ENCODE results near the gene H1-8.

The H1-8 gene

GRCh38 chr3:129575997-129576384 is 33.0 kb downstream of the H1-8 start:
- no peak for DNase-seq

DNA sequence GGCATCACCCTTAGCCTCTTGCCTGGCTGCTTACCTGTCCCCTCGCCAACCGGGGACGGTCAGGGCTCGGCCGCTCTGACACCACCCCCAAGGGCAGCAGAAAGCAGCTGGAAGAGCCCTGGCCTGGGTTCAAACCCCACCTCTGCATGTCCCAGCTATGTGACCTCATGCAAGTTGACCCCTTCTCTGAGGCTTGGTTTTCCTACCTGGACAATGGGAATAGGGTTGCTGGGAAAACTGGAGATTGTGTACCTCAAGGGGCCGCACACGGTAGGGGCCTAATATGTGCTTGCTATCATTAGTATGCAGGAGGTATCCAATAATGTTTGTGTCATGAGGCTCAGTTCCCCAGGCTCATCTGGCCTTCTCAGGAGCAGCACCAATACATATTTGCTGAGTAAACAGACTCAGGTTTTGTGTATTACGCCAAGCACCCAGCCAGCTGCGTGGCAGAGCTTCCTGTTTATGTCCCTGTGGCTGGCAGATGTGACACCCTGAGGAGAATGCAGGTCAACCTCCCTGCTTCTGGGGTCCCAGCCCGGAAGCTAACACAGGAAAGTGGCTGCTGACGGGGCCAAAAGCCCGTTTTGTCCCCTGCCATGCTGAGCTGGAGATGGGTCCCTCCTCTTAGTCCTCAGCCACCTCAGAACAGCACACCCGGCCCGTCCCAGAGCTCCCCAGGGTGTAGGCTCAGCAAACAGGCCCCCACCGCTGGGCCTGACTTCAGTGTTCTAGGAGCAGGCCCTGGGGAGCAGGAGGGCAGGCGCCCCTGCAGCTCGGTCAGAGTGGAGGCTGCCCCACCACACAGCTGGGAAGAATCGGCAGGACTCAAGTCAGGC is 33.8 kb downstream of the H1-8 start:
- DNase-seq = peak; percentile 78

DNA sequence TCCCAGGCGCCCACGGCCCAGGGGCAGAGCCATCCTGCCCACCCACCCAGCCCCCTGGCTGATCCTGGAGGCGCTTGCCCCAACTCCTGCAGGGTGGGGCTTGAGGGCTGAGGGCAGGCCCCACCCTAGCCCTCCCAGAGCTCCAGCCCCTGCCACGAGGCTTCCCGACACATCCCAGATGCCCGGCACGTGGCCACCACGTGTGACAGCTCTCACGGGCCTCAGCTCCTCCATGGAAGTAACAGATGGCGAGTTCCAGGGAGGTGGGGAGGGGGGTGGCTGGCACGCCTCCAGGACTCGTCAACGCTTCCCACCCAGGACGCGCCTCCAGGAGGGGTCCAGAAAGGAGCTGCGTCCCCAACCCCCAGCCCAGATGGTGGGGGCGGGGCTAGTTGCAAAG is 34.4 kb downstream of the H1-8 start:
- DNase-seq = no peak

- DNase-seq = no peak
These were observed 35.2 kb downstream of the H1-8 start for GRCh38 chr3:129577925-129578786.

DNA sequence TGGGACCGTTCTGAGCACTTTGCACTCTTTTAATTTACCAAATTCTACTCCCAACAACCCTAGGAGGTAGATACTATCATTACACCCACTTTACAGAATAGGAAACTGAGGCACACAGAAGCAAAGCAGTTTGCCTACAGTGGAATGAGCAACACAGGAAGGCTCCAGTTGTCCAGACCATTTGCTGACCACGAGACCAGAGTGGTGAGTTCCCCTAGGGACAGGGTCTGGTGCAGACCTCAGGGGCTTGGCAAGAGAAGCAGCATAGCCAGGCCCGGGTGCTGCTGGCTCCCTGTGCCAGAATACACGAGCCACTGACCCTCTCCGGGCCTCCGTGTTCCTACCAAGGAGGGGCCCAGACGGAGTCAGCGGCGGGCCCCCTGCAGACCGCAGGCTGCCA is 37.0 kb downstream of the H1-8 start:
- no peak for DNase-seq

GRCh38 chr3:129581623-129582022 is 38.6 kb downstream of the H1-8 start:
- no peak for DNase-seq

DNA sequence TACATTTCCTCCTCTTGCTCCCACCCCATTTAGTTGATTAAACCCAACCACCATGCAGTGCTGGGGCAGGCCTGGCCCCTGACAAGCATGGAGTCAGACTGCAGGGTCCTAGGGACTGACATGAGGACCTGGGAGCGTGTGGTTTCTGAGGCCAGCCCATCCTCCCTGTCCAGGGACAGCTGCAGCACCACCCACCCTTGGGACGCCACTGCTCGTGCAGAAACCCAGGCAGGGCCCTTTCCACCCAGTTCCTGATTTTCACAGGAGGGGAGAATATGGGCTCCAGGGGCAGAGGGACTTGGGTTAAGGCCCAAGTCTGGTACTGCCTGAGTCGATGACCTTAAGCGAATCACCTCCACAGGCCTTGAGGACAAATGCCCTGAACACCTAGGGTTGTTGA is 39.8 kb downstream of the H1-8 start:
- no peak for DNase-seq

DNA sequence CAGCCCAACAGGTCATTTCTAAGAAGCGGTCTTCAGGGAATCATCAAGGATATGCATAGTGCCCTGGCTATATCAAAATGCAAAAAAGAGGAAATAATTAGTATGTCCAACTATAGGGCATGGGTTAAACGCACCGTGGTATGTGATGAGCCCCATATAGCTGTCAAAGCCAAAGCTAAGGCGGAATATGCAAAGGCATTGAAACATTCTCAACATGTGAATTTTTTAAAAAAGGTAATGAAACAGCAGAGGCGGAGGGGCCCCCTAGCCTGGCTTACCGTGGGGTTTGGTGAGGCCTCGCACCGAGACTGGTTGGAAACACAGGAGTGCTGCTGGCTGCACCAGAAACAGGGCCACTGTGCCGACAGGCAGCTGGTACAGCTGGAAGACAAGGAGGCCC is 40.3 kb downstream of the H1-8 start:
- DNase-seq = no peak

DNA sequence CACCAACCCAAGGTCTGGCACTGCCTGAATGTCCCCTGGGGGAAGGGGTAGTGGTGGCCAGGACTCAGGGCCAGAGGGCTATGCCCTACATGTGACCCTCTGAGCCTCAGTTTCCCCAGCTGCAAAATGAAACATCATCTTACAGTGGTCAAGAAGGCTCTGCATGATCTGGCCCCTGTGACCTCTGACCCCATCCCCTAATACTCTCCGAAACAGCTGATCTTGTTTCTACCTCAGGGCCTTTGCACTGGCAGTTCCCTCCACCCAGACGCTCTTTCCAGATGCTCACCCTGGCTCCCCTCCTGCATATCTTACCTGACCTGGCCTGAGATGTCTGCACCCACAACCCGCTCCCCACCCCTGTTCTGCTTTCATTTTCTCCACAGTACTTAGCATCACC is 41.7 kb downstream of the H1-8 start:
- no peak for DNase-seq

- DNase-seq = no peak
These were observed 43.1 kb downstream of the H1-8 start for GRCh38 chr3:129585949-129586657.

GRCh38 chr3:129586746-129587430 is 43.9 kb downstream of the H1-8 start:
- DNase-seq = no peak

- no peak for DNase-seq
These were observed 44.7 kb downstream of the H1-8 start for GRCh38 chr3:129587566-129588210.

- DNase-seq = no peak
These were observed 47.2 kb downstream of the H1-8 start for GRCh38 chr3:129590215-129590614.

- no peak for DNase-seq
These were observed 49.0 kb downstream of the H1-8 start for GRCh38 chr3:129591932-129592331.

- no peak for DNase-seq
These were observed 49.6 kb downstream of the H1-8 start for GRCh38 chr3:129592381-129593131.

- no peak for DNase-seq
These were observed 50.2 kb downstream of the H1-8 start for GRCh38 chr3:129593230-129593594.

- DNase-seq = peak; percentile 61
These were observed 50.8 kb downstream of the H1-8 start for GRCh38 chr3:129593595-129594339.

- no peak for DNase-seq
These were observed 51.4 kb downstream of the H1-8 start for GRCh38 chr3:129594409-129594808.

DNA sequence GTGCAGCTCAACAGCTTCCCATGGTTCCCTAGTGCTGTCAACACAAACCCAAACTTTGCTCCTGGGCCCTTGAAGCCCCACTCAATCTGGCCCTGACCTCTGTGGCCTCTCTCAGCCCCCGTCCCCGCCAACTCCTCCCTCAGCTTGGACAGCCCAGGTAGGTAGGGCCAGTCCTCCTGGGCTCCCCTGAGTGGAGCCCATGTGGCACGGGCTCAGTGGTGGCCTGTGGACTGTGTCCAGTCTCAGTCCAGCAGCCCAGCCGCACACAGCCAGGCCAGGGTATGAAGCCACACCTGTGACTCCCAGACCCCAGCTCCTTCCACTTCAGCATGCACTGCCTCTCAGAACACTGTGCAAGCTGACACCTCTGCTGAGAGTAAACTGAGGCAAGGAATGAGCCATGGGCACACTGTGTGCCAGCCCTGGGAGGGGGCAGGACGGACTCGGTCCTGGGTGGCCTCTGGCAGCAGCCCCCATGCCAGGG is 52.0 kb downstream of the H1-8 start:
- DNase-seq = no peak

DNA sequence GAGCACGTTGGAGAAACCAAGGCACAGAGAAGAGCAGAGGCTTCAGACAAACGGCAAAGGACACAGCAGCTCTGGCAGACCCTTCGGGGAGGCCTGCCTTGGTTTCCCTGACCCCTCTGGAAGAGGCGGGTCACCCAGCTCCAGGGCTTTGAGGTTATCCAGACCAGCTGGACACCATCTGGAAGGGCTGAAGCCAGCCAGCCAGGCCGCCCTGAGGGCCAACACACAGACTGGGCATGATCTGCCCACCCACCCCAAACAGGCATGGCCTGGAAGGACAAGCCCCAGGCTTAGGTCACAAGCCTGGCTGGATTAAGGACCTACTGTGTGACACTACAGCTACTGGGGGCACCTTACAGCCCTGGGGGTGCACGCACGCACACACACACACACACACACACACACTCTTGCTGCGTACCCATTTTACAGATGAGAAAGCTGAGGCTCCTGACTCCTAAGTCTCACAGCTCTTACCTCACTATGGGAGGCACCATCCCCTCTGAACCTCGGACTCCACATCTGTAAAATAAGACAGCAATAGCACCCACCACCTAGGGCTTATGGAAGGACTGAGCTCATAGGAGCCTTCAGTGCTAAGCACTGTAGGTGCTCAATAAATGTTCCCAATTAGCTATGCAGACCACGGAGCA is 52.7 kb downstream of the H1-8 start:
- no peak for DNase-seq

Measured in CD4-positive, alpha-beta T cell treated with Interleukin-21 for 1 hour (primary cell).